ENCODE measurements around the gene USO1.
"Not testable (repeated sequence)": the region's sequence is repeated elsewhere in the genome, so short reads cannot be mapped to it uniquely, and the experiment has no call there.

The USO1 gene

DNA sequence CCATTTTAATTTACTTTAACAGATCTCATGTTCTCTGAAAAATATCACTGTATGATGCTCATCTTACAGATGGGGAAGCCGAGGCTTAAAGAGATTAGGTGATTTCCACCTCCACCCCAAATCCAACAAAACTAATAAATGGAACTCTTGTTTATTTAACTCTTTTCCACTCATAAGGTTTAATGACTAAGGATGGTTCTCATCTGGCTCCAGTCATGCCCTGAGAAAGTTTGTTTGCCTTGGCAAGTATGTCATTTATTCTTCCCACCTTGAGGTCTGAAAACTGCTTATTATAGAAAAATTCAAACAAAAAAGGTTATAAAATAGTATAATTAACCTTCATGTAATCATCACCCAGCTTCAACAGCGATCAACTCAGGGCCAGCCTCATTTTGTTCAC lies 121.6 kb downstream of the USO1 start:
- H3K36me3 ChIP-seq (ENCODE audit: control insufficient read depth in 1 of 2, insufficient read depth in 2 of 2, low read length in 2 of 2) = no peaks in the 10 kb centered on the region
- H3K27me3 ChIP-seq (ENCODE audit: low read depth, low read length) = no peaks in the 10 kb centered on the region
- H3K27ac ChIP-seq (ENCODE audit: low read length) = no peak overlapping the region
- peaks cover 0 to 7% of the 10 kb centered on the region in 2 donors for H3K4me1 ChIP-seq (ENCODE audit: control insufficient read depth in 1 of 2, insufficient read depth in 2 of 2, low read length in 2 of 2)
- H3K9me3 ChIP-seq (ENCODE audit: control insufficient read depth in 1 of 2, low read length in 2 of 2) = no peaks in the 10 kb centered on the region
- no peak overlapping the region for H3K4me3 ChIP-seq (ENCODE audit: low read depth in 1 of 2, low read length in 2 of 2)

GRCh38 chr4:75848171-75848760 lies 123.9 kb downstream of the USO1 start:
- H3K4me1 ChIP-seq (ENCODE audit: control insufficient read depth in 1 of 2, insufficient read depth in 2 of 2, low read length in 2 of 2); H3K27ac ChIP-seq (ENCODE audit: low read length); H3K4me3 ChIP-seq (ENCODE audit: low read depth in 1 of 2, low read length in 2 of 2); H3K9me3 ChIP-seq (ENCODE audit: control insufficient read depth in 1 of 2, low read length in 2 of 2); H3K27me3 ChIP-seq (ENCODE audit: low read depth, low read length); H3K36me3 ChIP-seq (ENCODE audit: control insufficient read depth in 1 of 2, insufficient read depth in 2 of 2, low read length in 2 of 2): not testable (repeated sequence)

DNA sequence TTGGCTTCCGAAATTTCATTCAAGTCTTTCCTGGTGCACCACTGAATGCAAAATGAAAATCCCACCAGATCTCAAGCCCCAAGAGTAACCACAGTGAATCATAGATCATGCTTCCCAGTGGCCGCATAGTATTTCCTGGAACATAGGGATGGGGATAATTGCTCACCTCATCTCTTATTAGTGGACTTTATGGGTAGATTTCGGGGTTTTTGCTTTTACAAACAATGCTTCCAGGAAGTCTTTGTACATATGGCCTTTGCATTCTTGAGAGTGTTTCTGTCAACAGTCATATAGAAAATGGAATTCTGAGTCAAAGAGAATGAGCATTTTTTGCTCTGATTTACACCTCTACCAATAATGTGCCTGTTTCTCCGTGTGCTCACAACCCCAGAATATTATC lies 124.5 kb downstream of the USO1 start:
- no peak overlapping the region for H3K4me3 ChIP-seq (ENCODE audit: low read depth in 1 of 2, low read length in 2 of 2)
- H3K36me3 ChIP-seq (ENCODE audit: control insufficient read depth in 1 of 2, insufficient read depth in 2 of 2, low read length in 2 of 2) = no peaks in the 10 kb centered on the region
- H3K4me1 ChIP-seq (ENCODE audit: control insufficient read depth in 1 of 2, insufficient read depth in 2 of 2, low read length in 2 of 2) = peaks cover 0 to 6% of the 10 kb centered on the region in 2 donors
- no peaks in the 10 kb centered on the region for H3K9me3 ChIP-seq (ENCODE audit: control insufficient read depth in 1 of 2, low read length in 2 of 2)
- H3K27ac ChIP-seq (ENCODE audit: low read length) = no peak overlapping the region
- H3K27me3 ChIP-seq (ENCODE audit: low read depth, low read length) = no peaks in the 10 kb centered on the region

DNA sequence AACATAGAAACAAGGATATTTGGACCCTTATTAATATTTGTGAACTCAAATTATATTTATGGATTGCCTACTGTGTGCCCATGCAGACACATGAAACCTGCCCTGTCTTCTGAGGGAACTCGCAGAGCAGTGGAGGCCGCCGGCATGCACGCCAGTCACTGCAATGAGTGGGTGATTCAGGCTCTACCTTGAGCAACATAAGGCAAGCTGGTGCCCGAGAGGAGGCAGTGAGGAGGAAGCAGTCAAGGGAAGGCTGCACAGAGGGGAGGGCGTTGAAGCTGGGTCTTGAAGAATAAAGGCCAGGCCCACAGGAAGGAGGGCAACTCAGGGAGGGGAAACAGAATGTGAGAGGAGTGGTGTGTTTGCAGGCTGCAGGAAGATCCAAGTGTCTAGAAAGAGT lies 125.1 kb downstream of the USO1 start:
- H3K4me1 ChIP-seq (ENCODE audit: control insufficient read depth in 1 of 2, insufficient read depth in 2 of 2, low read length in 2 of 2) = peaks cover 0 to under 1% of the 10 kb centered on the region in 2 donors
- H3K27ac ChIP-seq (ENCODE audit: low read length) = no peak overlapping the region
- no peaks in the 10 kb centered on the region for H3K9me3 ChIP-seq (ENCODE audit: control insufficient read depth in 1 of 2, low read length in 2 of 2)
- H3K36me3 ChIP-seq (ENCODE audit: control insufficient read depth in 1 of 2, insufficient read depth in 2 of 2, low read length in 2 of 2) = no peaks in the 10 kb centered on the region
- no peaks in the 10 kb centered on the region for H3K27me3 ChIP-seq (ENCODE audit: low read depth, low read length)
- no peak overlapping the region for H3K4me3 ChIP-seq (ENCODE audit: low read depth in 1 of 2, low read length in 2 of 2)

GRCh38 chr4:75858721-75859120 lies 134.3 kb downstream of the USO1 start:
- Histone ChIP-seq H3K4me3 (ENCODE audit: low read depth in 1 of 2, low read length in 2 of 2) (no peak overlapping the region), H3K36me3 (ENCODE audit: control insufficient read depth in 1 of 2, insufficient read depth in 2 of 2, low read length in 2 of 2) (no peaks in the 10 kb centered on the region), H3K27ac (ENCODE audit: low read length) (no peak overlapping the region), H3K9me3 (ENCODE audit: control insufficient read depth in 1 of 2, low read length in 2 of 2) (peaks cover 0 to 4% of the 10 kb centered on the region in 2 donors), H3K27me3 (ENCODE audit: low read depth, low read length) (no peaks in the 10 kb centered on the region), H3K4me1 (ENCODE audit: control insufficient read depth in 1 of 2, insufficient read depth in 2 of 2, low read length in 2 of 2) (no peaks in the 10 kb centered on the region)

GRCh38 chr4:75860606-75861005 lies 136.2 kb downstream of the USO1 start:
- H3K4me3 ChIP-seq (ENCODE audit: low read depth in 1 of 2, low read length in 2 of 2) = no peak overlapping the region
- no peaks in the 10 kb centered on the region for H3K36me3 ChIP-seq (ENCODE audit: control insufficient read depth in 1 of 2, insufficient read depth in 2 of 2, low read length in 2 of 2)
- H3K4me1 ChIP-seq (ENCODE audit: control insufficient read depth in 1 of 2, insufficient read depth in 2 of 2, low read length in 2 of 2) = no peaks in the 10 kb centered on the region
- H3K27ac ChIP-seq (ENCODE audit: low read length) = no peak overlapping the region
- H3K27me3 ChIP-seq (ENCODE audit: low read depth, low read length) = no peaks in the 10 kb centered on the region
- H3K9me3 ChIP-seq (ENCODE audit: control insufficient read depth in 1 of 2, low read length in 2 of 2) = peaks cover 0 to 4% of the 10 kb centered on the region in 2 donors

Measured in muscle layer of duodenum (tissue), 2 donors.